Measurements from ENCODE around the gene CTSZ. TPM values are rescaled to one million over a fixed set of nuclear protein-coding genes. Genes with fewer than 3 reads are reported as not detected.

CTSZ gene
- total RNA-seq (2022; extraction: Qiagen RNA extraction; ENCODE audit: low read depth): 131 to 201 TPM (median 187 TPM) in 5 replicates

DNA sequence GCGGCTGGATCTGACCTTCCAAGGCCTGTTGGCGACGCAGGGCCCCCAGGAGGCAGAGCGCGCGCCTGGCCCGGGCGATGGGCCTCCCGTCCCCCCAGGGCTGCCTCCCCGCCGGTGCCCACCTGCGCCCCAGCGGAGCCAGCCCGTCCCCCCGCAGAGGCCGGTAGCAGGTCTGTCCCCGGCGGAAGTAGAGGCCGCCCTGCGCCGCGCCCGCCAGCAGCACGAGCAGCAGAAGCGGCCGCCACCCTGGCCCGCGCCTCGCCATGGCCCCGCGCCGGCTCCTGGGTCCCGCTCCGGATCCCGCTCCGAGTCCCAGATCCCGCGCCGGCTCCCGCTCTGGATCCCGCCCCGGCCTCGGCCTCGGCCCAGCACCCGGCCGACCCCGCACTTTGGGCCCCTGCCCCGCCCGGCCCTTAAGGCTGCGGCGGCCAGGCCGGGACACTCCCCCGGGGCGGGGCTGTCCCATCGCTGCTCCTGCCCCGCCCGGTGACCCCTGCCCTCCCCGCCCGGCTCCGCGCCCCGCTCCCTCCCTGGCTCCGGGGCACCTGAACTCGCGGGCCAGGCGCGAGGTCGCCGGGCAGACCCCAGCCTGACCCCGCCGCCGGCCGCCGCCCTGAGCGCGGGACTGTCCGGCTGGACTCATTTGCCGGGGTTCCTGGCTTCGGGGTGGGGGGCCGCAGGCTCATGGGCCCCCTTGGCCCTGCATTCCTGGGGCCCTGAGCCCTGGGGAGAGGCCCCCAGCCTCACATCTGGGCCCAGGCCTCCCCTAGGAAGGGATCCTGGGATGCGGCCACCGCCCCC is at the start of gene CTSZ:
Gene CTSZ, minus strand, starts transcription at position 391 of the 801 bp plus-strand sequence. Its CDS starts 126 bp downstream, at position 265.

DNA sequence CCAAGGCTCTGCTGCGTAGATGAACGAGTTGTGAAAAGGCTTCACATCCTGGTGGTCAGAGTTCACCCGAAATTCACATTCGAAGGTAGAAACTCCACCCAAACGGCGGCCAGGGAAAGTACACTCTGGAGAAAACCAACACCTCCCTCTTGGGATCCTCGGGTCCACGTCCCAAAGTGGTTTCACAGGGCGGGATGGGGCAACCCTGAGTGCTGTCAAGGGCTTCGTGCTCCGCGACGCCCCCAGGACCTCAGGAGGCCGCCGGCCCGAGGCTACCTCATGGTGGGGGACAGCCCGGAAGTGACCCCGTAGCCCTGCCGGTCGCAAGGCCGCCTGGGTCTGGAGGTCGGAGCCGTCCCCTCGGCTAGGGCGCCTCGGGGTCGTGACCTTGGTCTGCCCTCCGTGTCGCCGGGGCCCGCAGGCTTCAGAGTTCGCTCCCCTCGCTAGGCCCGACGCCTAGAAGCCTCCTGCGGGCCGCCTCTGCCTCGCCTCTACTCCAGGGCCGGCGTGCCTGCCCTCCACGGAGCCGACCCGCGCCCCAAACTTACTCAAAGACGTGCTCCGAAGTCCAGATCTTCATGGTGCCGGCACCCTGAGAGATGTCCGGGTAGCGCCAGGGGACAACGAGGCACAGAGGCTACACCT is 35.2 kb upstream of the CTSZ start, which contains the start of gene PRELID3B:
Gene PRELID3B, minus strand, starts transcription at position 636 of the 645 bp plus-strand sequence. Its CDS starts 56 bp downstream, at position 580.

DNA sequence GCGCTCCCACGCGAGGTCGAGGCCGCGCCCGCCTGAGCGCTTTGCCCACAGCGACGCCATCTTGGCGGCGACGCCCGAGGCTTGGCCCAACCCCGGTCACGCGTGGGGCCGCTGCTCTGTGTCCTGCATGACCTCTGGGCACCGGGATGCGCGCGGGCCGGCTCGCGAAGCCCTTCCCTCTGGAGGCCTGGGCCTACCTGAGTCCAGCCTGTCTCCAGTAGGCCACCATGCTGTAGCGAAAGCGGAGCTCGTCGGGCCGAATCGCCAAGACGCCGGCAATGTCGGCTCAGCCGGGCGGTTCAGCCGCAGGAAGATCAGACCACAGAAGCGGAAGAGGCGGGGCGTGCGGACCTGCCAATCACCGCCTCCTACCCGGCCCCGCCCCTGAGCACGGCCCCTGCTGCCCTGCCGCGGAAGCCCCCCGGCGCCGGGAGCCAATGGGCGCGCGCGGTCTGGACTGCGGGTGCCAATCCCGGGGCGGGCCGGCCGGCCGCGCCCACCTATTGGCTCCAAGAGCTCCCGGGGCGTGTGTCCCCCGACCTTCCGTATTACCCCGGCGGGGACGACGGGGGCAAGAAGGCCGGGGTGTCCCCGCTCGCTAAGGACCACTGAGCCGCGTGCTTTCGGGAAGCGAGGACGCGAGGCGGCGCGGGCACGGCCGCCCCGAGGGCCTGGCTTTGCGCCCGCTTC is 25.1 kb upstream of the CTSZ start, which contains the start of gene ATP5F1E:
Gene ATP5F1E, minus strand, starts transcription at position 313 of the 690 bp plus-strand sequence. Its CDS starts 84 bp downstream, at position 229.

DNA sequence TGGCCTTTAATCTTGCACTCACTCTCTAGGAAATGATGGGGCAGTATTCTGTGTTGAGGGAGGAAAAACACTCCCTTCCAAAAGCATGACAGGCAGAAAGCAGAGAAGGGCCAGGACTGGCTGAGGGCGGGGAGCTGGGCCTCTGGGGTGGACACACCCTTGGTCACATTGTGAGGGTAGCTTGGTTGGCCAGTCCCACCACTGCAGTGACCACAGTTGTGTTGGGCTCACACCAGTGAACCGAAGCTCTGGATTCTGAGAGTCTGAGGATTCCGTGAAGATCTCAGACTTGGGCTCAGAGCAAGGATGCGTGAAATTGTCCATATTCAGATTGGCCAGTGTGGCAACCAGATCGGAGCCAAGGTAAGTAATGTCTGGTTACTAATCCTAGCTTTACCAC is 12.2 kb upstream of the CTSZ start, which contains the start of gene TUBB1:
Gene TUBB1, plus strand, starts transcription at position 213 of the 400 bp plus-strand sequence. Its CDS starts 94 bp downstream, at position 307.

DNA sequence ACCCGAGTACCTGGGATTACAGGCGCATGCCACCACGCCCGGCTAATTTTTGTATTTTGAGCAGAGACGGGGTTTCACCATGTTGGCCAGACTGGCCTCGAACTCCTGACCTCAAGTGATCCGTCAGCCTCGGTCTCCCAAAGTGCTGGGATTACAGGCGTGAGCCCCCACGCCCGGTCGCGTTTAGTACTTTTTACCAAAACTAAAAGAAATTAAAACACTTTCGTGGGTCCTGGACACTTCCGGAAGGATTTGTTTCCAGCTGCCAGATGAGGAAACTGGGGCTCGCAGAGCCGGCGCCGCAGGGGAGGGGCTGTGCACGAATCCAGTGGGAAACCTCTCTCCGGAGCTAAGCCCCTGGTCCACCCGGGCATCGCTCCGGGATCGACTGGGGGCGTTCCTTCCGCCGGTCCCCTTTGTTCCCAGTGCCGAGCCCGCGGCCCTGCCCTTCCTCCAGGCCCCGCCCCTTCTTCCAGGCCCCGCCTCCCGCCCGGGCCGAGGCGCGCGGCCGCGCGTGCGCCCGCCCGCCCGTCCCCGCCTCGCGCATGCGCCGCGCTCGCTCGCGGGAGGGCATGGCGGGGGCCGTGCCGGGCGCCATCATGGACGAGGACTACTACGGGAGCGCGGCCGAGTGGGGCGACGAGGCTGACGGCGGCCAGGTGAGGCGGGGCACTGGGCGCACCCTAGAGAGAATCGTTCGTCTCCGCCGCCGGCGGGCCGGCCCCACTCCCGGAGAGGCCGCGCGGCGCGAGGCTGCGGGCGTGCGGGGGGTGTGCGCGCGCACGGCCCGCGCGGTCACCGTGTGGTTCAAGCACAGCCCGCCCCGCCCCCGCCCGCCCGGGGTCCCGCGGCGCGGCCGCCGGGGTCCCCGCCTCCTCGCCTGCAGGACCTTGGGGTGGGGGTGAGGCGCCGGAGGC is 26.1 kb downstream of the CTSZ start, which contains the start of gene NELFCD:
Gene NELFCD, plus strand, starts transcription at position 546 of the 917 bp plus-strand sequence. Its CDS starts 54 bp downstream, at position 600.

Other genes starting within 250 kb of the CTSZ start
- gene GNAS-AS1, start 156.4 kb downstream of the CTSZ start, total RNA-seq (2022; extraction: Qiagen RNA extraction; ENCODE audit: low read depth): not detected in 5 replicates
- 611 to 774 TPM (median 699 TPM) in 5 replicates for gene GNAS, start 154.5 kb downstream of the CTSZ start, total RNA-seq (2022; extraction: Qiagen RNA extraction; ENCODE audit: low read depth)
- gene NELFCD, start 26.0 kb downstream of the CTSZ start, total RNA-seq (2022; extraction: Qiagen RNA extraction; ENCODE audit: low read depth): 41.1 to 49.6 TPM (median 46.2 TPM) in 5 replicates
- not detected in 5 replicates for gene TUBB1, start 12.2 kb upstream of the CTSZ start, total RNA-seq (2022; extraction: Qiagen RNA extraction; ENCODE audit: low read depth)
- 83.2 to 171 TPM (median 93.9 TPM) in 5 replicates for gene ATP5F1E, start 25.1 kb upstream of the CTSZ start, total RNA-seq (2022; extraction: Qiagen RNA extraction; ENCODE audit: low read depth)
- 47.8 to 88.5 TPM (median 63.0 TPM) in 5 replicates for gene PRELID3B, start 35.5 kb upstream of the CTSZ start, total RNA-seq (2022; extraction: Qiagen RNA extraction; ENCODE audit: low read depth)
- not detected in 5 replicates for gene ZNF831, start 156.6 kb upstream of the CTSZ start, total RNA-seq (2022; extraction: Qiagen RNA extraction; ENCODE audit: low read depth)

Measured in A549 treated with ZK216348 at 1 μM for 4 hours (cell line).